HepG2 (cell line): ENCODE data around the gene COX4I1. TPM values are rescaled to one million over a fixed set of nuclear protein-coding genes. Genes with fewer than 3 reads are reported as not detected.
A peak's percentile ranks its signal among the peaks of the same experiment; 100 is the strongest.

Experiments
- CC2D1A ChIP-seq: sonication (generic); formaldehyde crosslinking; IDR thresholded peaks from 2 replicates; pipeline ENCODE4 v1.8.1; 2023; ENCODE audit warnings: mild to moderate bottlenecking, missing genetic modification reagents
- EHMT2 ChIP-seq: fragments of 200-600 bp; sonication (generic); IDR thresholded peaks from 2 replicates; pipeline ENCODE4 v1.7.0; 2017; ENCODE audit warnings: antibody characterized with exemption, low read depth, low read length, borderline replicate concordance
- EZH2 ChIP-seq: conservative IDR thresholded peaks from 2 replicates; pipeline ENCODE4 v1.6.1; 2012; ENCODE audit warnings: mild to moderate bottlenecking, low read depth, low read length, moderate library complexity
- HNF4G ChIP-seq, 2 experiments: sonication (generic) in 1 of 2; formaldehyde crosslinking in 1 of 2; IDR thresholded peaks; 2 replicates each; pipeline versions ENCODE4 v1.4.0 to v1.6.1; 2011 to 2020; ENCODE audit warnings: borderline replicate concordance in 2 of 2, low read depth in 2 of 2, mild to moderate bottlenecking in 2 of 2, low read length in 1 of 2, missing genetic modification reagents in 1 of 2, moderate library complexity in 1 of 2
- NCOA5 ChIP-seq: sonication (generic); formaldehyde crosslinking; IDR thresholded peaks from 2 replicates; pipeline ENCODE4 v1.4.0; 2020; ENCODE audit warnings: missing genetic modification reagents
- PAF1 ChIP-seq: IDR thresholded peaks from 2 replicates; pipeline ENCODE4 v1.6.1; 2016; ENCODE audit warnings: missing genetic modification reagents, missing compliant biosample characterization
- POLR2A ChIP-seq, 2 experiments: IDR thresholded peaks; 2 replicates each; pipeline ENCODE4 v1.6.1; 2011; ENCODE audit warnings: low read depth in 2 of 2, low read length in 2 of 2, mild to moderate bottlenecking in 1 of 2, moderate library complexity in 1 of 2; ENCODE audit not compliant: insufficient read depth in 1 of 2
- ZBTB1 ChIP-seq: sonication (generic); formaldehyde crosslinking; IDR thresholded peaks from 2 replicates; pipeline ENCODE4 v1.4.0; 2020; ENCODE audit warnings: missing genetic modification reagents, borderline replicate concordance
- ZNF225 ChIP-seq: sonication (generic); formaldehyde crosslinking; IDR thresholded peaks from 2 replicates; pipeline ENCODE4 v1.4.0; 2020; ENCODE audit warnings: mild to moderate bottlenecking, missing genetic modification reagents
- ZNF230 ChIP-seq: sonication (generic); formaldehyde crosslinking; IDR thresholded peaks from 2 replicates; pipeline ENCODE4 v1.4.0; 2020; ENCODE audit warnings: mild to moderate bottlenecking, missing genetic modification reagents
- ZNF674 ChIP-seq: sonication (generic); formaldehyde crosslinking; IDR thresholded peaks from 2 replicates; pipeline ENCODE4 v1.5.0; 2020; ENCODE audit warnings: low read depth, mild to moderate bottlenecking, missing genetic modification reagents
- ZSCAN31 ChIP-seq: sonication (generic); formaldehyde crosslinking; IDR thresholded peaks from 2 replicates; pipeline ENCODE4 v1.5.0; 2020; ENCODE audit warnings: low read depth, mild to moderate bottlenecking, missing genetic modification reagents
- polyA plus RNA-seq, 8 experiments: library from polyadenylated mRNA; depleted of rRNA in 3 of 8; stranded (reverse) in 7 of 8; unstranded in 1 of 8; fragments of >200 nt; fragmentation: Illumina TruSeq in 4 of 8; extraction: Trizol in 4 of 8; gene quantifications; 2 replicates each; pipeline versions ENCODE4 v1.2.1 to v1.2.3, GENCODE V29; 2011 to 2016; ENCODE audit warnings: low read depth in 4 of 8, missing spikeins in 1 of 8, mixed read lengths in 1 of 8; ENCODE audit not compliant: insufficient read depth in 1 of 8
- total RNA-seq, 5 experiments: library from RNA; depleted of rRNA; stranded (reverse); fragments of >200 nt; fragmentation: Illumina TruSeq; extraction: Trizol; gene quantifications; 2 replicates each; pipeline ENCODE4 v1.2.3, GENCODE V29; 2016; ENCODE audit warnings: low read depth in 1 of 5
- TF ChIP-seq, protein P1 (sequence below): sonication (generic); formaldehyde crosslinking; conservative IDR thresholded peaks from 2 replicates; pipeline ENCODE4 v1.4.0; 2020; ENCODE audit warnings: missing genetic modification reagents
- TF ChIP-seq, protein P2 (sequence below), 2 experiments: sonication (generic) in 1 of 2; formaldehyde crosslinking in 1 of 2; IDR thresholded peaks; 2 replicates each; pipeline versions ENCODE4 v1.4.0 to v1.6.1; 2016 to 2020; ENCODE audit warnings: borderline replicate concordance in 1 of 2, low read depth in 1 of 2, mild to moderate bottlenecking in 1 of 2, missing genetic modification reagents in 1 of 2
- TF ChIP-seq, protein P3 (sequence below): IDR thresholded peaks from 2 replicates; pipeline ENCODE4 v1.6.1; 2016; ENCODE audit warnings: low read depth, control low read depth
- TF ChIP-seq, protein P4 (sequence below): IDR thresholded peaks from 2 replicates; pipeline ENCODE4 v1.6.1; 2016; ENCODE audit warnings: control low read depth
- TF ChIP-seq, protein P5 (sequence below): sonication (generic); formaldehyde crosslinking; IDR thresholded peaks from 2 replicates; pipeline ENCODE4 v1.8.1; 2022; ENCODE audit warnings: mild to moderate bottlenecking, missing genetic modification reagents

COX4I1 gene
- total and polyA plus RNA-seq, 2 of the 13 experiments (the other 11 are each of a cell fraction or from before 2014, with no cell fraction given): 658 to 902 TPM

DNA sequence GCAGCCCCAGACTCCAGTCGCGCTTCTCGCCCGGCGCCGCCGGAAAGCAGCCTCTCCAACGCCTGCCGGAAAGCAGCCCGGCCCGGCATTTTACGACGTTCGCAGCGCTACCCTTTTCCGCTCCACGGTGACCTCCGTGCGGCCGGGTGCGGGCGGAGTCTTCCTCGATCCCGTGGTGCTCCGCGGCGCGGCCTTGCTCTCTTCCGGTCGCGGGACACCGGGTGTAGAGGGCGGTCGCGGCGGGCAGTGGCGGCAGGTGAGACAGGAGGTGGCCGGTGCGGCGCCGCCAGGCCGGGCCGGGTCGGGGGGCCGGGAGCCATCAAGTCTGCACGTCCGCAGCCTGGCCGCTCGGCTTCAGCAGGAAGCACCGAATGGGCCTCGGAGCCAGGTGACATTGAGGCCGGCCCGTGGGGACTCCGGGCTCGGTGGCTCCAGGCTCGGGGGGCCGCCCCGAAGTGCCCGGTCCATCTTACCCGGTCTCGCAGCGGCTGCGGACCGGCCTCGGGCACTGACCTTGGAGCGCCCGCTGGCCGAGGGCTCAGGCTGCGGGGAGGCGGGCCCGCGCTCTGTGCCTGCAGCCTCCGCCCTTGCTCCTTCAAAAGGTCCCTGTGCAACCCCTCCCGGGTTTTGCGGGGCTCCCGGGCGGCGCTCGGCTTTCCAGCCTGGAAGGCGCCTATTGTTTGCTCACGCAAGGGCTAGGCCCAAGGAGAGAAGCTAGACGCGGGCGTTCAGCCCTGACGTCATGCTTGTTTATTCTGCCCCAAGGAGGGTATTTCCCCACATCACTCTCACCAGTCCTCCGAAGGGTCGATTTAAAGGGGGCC is at the start of gene COX4I1, which contains the start of gene EMC8 (continued):
- TF ChIP-seq ZNF225 (CRISPR knock-in tag) (peak; percentile 89; the same call in 1 of the 2 replicates), CC2D1A (CRISPR knock-in tag) (no peak), EHMT2 (no peak), POLR2A (IDR thresholded peaks at IDR 0.05; ENCODE audit: insufficient read depth in 1 of 2, low read depth in 2 of 2, low read length in 2 of 2) (peak; percentile 65 to 88; a peak in 3 of 4 replicates), NCOA5 (CRISPR knock-in tag) (no peak), PAF1 (CRISPR knock-in tag) (no peak), ZBTB1 (CRISPR knock-in tag) (no peak), ZSCAN31 (CRISPR knock-in tag) (peak; percentile 35; the same call in 1 of the 2 replicates), EZH2 (no peak), ZNF674 (CRISPR knock-in tag) (no peak; the same call in 1 of the 2 replicates), HNF4G (IDR thresholded peaks at IDR 0.05; ENCODE audit: borderline replicate concordance, low read depth, low read length) (no peak), HNF4G (CRISPR knock-in tag; IDR thresholded peaks at IDR 0.05; ENCODE audit: borderline replicate concordance, low read depth) (no peak; the same call in 1 of the 2 replicates), ZNF230 (CRISPR knock-in tag) (peak; percentile 75; the same call in 1 of the 2 replicates)
- TF ChIP-seq, protein P1, sequence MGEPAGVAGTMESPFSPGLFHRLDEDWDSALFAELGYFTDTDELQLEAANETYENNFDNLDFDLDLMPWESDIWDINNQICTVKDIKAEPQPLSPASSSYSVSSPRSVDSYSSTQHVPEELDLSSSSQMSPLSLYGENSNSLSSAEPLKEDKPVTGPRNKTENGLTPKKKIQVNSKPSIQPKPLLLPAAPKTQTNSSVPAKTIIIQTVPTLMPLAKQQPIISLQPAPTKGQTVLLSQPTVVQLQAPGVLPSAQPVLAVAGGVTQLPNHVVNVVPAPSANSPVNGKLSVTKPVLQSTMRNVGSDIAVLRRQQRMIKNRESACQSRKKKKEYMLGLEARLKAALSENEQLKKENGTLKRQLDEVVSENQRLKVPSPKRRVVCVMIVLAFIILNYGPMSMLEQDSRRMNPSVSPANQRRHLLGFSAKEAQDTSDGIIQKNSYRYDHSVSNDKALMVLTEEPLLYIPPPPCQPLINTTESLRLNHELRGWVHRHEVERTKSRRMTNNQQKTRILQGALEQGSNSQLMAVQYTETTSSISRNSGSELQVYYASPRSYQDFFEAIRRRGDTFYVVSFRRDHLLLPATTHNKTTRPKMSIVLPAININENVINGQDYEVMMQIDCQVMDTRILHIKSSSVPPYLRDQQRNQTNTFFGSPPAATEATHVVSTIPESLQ (CRISPR knock-in tag): no peak
- TF ChIP-seq, protein P2, sequence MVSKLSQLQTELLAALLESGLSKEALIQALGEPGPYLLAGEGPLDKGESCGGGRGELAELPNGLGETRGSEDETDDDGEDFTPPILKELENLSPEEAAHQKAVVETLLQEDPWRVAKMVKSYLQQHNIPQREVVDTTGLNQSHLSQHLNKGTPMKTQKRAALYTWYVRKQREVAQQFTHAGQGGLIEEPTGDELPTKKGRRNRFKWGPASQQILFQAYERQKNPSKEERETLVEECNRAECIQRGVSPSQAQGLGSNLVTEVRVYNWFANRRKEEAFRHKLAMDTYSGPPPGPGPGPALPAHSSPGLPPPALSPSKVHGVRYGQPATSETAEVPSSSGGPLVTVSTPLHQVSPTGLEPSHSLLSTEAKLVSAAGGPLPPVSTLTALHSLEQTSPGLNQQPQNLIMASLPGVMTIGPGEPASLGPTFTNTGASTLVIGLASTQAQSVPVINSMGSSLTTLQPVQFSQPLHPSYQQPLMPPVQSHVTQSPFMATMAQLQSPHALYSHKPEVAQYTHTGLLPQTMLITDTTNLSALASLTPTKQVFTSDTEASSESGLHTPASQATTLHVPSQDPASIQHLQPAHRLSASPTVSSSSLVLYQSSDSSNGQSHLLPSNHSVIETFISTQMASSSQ (IDR thresholded peaks at IDR 0.05; ENCODE audit: low read depth): no peak
- TF ChIP-seq, protein P2 (CRISPR knock-in tag; IDR thresholded peaks at IDR 0.05; ENCODE audit: borderline replicate concordance): peak; percentile 84
- TF ChIP-seq, protein P3, sequence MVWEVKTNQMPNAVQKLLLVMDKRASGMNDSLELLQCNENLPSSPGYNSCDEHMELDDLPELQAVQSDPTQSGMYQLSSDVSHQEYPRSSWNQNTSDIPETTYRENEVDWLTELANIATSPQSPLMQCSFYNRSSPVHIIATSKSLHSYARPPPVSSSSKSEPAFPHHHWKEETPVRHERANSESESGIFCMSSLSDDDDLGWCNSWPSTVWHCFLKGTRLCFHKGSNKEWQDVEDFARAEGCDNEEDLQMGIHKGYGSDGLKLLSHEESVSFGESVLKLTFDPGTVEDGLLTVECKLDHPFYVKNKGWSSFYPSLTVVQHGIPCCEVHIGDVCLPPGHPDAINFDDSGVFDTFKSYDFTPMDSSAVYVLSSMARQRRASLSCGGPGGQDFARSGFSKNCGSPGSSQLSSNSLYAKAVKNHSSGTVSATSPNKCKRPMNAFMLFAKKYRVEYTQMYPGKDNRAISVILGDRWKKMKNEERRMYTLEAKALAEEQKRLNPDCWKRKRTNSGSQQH (CRISPR knock-in tag): no peak; the same call in none of the 2 replicates
- TF ChIP-seq, protein P4, sequence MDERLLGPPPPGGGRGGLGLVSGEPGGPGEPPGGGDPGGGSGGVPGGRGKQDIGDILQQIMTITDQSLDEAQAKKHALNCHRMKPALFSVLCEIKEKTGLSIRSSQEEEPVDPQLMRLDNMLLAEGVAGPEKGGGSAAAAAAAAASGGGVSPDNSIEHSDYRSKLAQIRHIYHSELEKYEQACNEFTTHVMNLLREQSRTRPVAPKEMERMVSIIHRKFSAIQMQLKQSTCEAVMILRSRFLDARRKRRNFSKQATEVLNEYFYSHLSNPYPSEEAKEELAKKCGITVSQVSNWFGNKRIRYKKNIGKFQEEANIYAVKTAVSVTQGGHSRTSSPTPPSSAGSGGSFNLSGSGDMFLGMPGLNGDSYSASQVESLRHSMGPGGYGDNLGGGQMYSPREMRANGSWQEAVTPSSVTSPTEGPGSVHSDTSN: no peak
- TF ChIP-seq, protein P5, sequence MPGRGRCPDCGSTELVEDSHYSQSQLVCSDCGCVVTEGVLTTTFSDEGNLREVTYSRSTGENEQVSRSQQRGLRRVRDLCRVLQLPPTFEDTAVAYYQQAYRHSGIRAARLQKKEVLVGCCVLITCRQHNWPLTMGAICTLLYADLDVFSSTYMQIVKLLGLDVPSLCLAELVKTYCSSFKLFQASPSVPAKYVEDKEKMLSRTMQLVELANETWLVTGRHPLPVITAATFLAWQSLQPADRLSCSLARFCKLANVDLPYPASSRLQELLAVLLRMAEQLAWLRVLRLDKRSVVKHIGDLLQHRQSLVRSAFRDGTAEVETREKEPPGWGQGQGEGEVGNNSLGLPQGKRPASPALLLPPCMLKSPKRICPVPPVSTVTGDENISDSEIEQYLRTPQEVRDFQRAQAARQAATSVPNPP (CRISPR knock-in tag): no peak
